Kidney epithelial cell (primary cell): ENCODE measurements around the gene PCDHGB2. TPM values are rescaled to one million over a fixed set of nuclear protein-coding genes. Genes with fewer than 3 reads are reported as not detected.
"Not testable (repeated sequence)": the region's sequence is repeated elsewhere in the genome, so short reads cannot be mapped to it uniquely, and the experiment has no call there.

Experiments used
- DNase-seq: peaks from one replicate; pipeline ENCODE4 v3.0.0-alpha.2; 2010; ENCODE audit warnings: low read depth
- H3K27me3 ChIP-seq: 2 replicates; pipeline ENCODE4 v1.6.0; 2011; ENCODE audit warnings: low read length; ENCODE audit not compliant: control insufficient read depth, insufficient read depth
- H3K36me3 ChIP-seq: 2 replicates; pipeline ENCODE4 v1.5.1; 2011; ENCODE audit warnings: low read length; ENCODE audit not compliant: control insufficient read depth, insufficient read depth
- H3K4me3 ChIP-seq: 2 replicates; pipeline ENCODE4 v1.5.1; 2011; ENCODE audit warnings: low read depth, mild to moderate bottlenecking, control low read depth, low read length
- CTCF ChIP-seq: IDR thresholded peaks from 2 replicates; pipeline ENCODE4 v1.5.1; 2011; ENCODE audit warnings: mild to moderate bottlenecking, moderate library complexity, low read length, control low read depth, inconsistent platforms; ENCODE audit not compliant: insufficient read depth, poor library complexity, severe bottlenecking
- total RNA-seq: library from RNA; depleted of rRNA; stranded (reverse); fragments of >200 nt; gene quantifications from 2 replicates; pipeline ENCODE4 v1.2.3, GENCODE V29; 2015

The PCDHGB2 gene
- 1.2 and 1.9 TPM in 2 replicates for total RNA-seq

GRCh38 chr5:141359790-141360426, at the start of gene PCDHGB2:
Gene PCDHGB2, plus strand, starts transcription at chr5:141359994. Its CDS starts 142 bp downstream, at chr5:141360136.
- no peak for DNase-seq
- H3K4me3 ChIP-seq, result peak within 1 kb of the TSS; percentile 6
- TF ChIP-seq CTCF, result peak; percentile 21
- peaks cover 22% of the 10 kb centered on the region for H3K27me3 ChIP-seq
- H3K36me3 ChIP-seq, result no peaks in the 10 kb centered on the region

- TF ChIP-seq CTCF, result no peak
- Histone ChIP-seq H3K27me3 (no peaks in the 10 kb centered on the region), H3K36me3 (no peaks in the 10 kb centered on the region), H3K4me3 (no peak overlapping the region)
- DNase-seq, result no peak
These were observed 46.1 kb upstream of the PCDHGB2 start for GRCh38 chr5:141313711-141314110.

- H3K27me3 ChIP-seq, H3K4me3 ChIP-seq, DNase-seq, H3K36me3 ChIP-seq: not testable (repeated sequence)
These were observed 42.8 kb upstream of the PCDHGB2 start for GRCh38 chr5:141316963-141317362.

GRCh38 chr5:141319202-141319601, 40.6 kb upstream of the PCDHGB2 start:
- no peak overlapping the region for H3K4me3 ChIP-seq
- DNase-seq, result no peak
- no peak for TF ChIP-seq CTCF
- no peaks in the 10 kb centered on the region for H3K27me3 ChIP-seq
- no peaks in the 10 kb centered on the region for H3K36me3 ChIP-seq

DNA sequence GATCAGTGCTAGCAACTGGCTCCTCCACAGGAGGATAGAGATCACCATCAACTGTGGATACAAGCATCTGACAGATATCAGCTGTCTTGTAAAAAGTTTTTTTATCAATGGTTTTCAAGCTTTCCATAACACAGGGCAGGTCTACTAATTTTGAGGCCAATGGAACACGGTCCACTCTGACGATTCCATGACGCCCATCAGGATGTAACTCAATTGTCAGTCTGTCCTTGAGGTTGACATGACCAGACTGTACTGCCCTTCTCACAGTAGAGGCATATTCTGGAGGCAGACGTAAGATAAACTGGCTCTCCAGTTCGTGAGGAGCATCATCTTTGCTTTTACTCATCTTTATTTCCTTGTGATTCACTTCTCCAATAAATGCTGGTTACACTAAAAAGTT, 40.1 kb upstream of the PCDHGB2 start:
- no peak for TF ChIP-seq CTCF
- H3K36me3 ChIP-seq, result no peaks in the 10 kb centered on the region
- H3K4me3 ChIP-seq, result peak overlapping the region; percentile 69

GRCh38 chr5:141320225-141321169, 39.3 kb upstream of the PCDHGB2 start, which contains the start of gene TAF7:
Gene TAF7, minus strand, starts transcription at chr5:141320784. Its CDS starts 740 bp downstream, at chr5:141320044.
- no peaks in the 10 kb centered on the region for H3K27me3 ChIP-seq
- peak within 1 kb of the TSS; percentile 69 for H3K4me3 ChIP-seq
- DNase-seq, result peak; percentile 62
- no peaks in the 10 kb centered on the region for H3K36me3 ChIP-seq
- TF ChIP-seq CTCF, result peak; percentile 85

More for the DNA sequence above, 40.1 kb upstream of the PCDHGB2 start:
- DNase-seq, result no peak
- H3K27me3 ChIP-seq, result no peaks in the 10 kb centered on the region
